Fibroblast of villous mesenchyme (primary cell): Measurements from ENCODE around the gene RASGRF1. TPM values are rescaled to one million over a fixed set of nuclear protein-coding genes. Genes with fewer than 3 reads are reported as not detected.

Experiments used
- DNase-seq: peaks from one replicate; pipeline ENCODE4 v3.0.0-alpha.2; 2010; ENCODE audit warnings: low read depth
- H3K4me3 ChIP-seq: 2 replicates; pipeline ENCODE4 v1.5.1; 2011; ENCODE audit warnings: low read depth, mild to moderate bottlenecking, low read length
- total RNA-seq: library from RNA; depleted of rRNA; stranded (reverse); fragments of >200 nt; gene quantifications from 2 replicates; pipeline ENCODE4 v1.2.3, GENCODE V29; 2012
- TF ChIP-seq, protein P1 (sequence below): IDR thresholded peaks from 2 replicates; pipeline ENCODE4 v1.5.1; 2012; ENCODE audit warnings: low read depth, mild to moderate bottlenecking, low read length; ENCODE audit not compliant: insufficient read depth

RASGRF1 gene
- total RNA-seq, 1 donor = 0.43 TPM

DNA sequence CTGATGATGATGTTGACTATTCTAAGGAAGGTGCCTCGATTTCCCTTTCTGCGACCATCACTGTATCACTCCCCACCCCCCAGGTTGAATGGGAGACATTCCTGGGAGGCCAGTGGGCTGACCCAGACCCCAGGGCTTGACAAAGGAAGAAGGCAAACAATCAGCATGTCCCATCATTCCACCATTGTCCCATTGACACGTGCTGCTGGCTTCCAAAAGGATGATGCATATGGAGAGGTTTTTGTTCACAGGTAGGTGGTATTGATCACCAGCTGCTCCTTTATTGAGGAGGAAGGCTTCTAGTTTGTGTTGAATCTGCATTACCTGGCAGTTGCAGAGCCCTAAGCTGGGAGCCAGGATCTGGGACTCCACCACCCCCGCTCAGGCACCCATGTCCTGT, 30.4 kb downstream of the RASGRF1 start:
- no peak overlapping the region for H3K4me3 ChIP-seq
- DNase-seq = no peak
- TF ChIP-seq, protein P1, sequence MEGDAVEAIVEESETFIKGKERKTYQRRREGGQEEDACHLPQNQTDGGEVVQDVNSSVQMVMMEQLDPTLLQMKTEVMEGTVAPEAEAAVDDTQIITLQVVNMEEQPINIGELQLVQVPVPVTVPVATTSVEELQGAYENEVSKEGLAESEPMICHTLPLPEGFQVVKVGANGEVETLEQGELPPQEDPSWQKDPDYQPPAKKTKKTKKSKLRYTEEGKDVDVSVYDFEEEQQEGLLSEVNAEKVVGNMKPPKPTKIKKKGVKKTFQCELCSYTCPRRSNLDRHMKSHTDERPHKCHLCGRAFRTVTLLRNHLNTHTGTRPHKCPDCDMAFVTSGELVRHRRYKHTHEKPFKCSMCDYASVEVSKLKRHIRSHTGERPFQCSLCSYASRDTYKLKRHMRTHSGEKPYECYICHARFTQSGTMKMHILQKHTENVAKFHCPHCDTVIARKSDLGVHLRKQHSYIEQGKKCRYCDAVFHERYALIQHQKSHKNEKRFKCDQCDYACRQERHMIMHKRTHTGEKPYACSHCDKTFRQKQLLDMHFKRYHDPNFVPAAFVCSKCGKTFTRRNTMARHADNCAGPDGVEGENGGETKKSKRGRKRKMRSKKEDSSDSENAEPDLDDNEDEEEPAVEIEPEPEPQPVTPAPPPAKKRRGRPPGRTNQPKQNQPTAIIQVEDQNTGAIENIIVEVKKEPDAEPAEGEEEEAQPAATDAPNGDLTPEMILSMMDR = no peak

DNA sequence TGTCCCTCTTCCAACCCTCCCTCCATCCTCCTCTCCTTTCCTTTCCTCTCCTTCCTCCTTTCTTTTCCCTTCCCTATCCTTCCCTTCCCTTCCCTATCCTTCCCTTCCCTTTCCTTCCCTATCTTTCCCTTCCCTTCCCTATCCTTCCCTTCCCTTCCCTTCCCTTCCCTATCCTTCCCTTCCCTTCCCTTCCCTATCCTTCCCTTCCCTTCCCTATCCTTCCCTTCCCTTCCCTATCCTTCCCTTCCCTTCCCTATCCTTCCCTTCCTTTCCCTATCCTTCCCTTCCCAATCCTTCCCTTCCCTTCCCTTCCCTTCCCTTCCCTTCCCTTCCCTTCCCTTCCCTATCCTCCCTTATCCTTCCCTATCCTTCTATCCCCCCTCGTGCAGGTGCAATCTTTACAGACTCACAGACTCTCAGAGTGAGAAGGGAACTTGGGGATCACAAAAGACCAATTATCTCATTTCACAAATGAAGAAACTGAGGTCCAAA, 31.5 kb downstream of the RASGRF1 start:
- TF ChIP-seq, protein P1 = no peak
- DNase-seq = no peak
- no peak overlapping the region for H3K4me3 ChIP-seq

DNA sequence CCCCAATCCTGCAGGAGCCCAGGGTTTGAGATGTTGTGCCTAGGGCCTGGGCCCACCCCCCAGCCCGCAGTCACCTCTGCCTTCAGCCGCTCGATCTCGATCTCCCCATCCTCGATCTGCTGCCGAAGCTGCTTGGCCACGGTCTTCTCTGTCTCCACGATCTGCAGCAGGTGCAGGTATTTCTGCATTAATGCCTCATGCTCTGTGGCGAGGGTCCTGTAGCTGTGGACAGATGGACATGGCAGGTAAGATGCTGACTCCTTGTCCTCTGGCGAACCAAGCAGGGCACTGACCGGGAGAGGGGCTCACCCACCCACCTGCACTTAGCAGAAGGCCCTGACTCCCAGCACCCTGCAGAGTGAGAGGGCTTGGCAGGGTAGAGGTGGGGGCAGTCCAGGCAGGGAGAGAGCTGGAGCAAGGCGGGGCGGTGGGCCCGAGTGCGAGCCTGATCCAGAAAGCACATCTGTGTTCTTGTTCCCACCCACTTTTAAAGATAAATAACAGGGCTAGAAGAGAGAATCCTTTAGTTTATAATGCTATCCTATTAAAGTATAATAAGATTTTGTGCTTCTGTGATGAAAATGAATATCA, 32.2 kb downstream of the RASGRF1 start:
- DNase-seq = no peak
- no peak overlapping the region for H3K4me3 ChIP-seq
- TF ChIP-seq, protein P1 = no peak

DNA sequence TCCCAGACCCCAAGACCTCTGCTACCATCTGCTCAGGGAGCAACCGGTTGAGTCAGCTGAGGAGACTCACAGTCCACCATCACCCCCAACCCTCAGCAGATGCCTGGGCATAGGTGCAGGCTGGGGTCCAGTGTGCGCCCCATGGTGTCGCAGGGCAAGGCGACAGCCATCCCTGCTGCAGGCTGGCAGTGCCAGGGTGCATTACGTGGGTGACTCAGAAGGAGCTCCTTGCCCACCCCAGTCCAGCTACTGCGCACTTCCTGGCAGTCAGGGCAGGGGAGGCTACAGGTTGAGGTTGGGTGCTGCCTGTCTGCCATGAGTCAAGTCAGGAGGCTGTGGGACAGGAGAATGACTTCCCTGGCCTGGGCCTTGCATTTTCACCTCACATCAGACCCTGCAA, 33.5 kb downstream of the RASGRF1 start:
- H3K4me3 ChIP-seq = no peak overlapping the region
- TF ChIP-seq, protein P1 = no peak
- DNase-seq = no peak

DNA sequence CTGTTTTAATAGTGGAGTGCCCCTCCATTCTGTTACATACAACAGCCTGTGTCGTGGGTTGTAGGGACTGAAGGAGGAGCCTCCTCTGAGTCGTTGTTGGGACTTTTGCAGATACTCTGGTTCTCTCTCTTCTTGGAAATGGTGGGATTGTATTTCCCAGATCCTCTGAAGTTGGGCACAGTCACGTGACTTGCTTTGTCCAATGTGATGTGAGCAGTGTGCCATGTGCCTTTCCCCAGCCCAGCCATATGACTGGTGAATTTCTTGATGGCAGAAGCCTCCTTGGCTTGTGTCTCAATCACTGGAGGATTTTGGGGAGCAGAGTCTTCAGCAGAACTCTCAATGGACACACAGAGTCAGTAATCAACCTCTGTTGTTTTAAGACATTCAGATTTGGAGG, 36.2 kb downstream of the RASGRF1 start:
- DNase-seq = no peak
- TF ChIP-seq, protein P1 = no peak
- H3K4me3 ChIP-seq = no peak overlapping the region

DNA sequence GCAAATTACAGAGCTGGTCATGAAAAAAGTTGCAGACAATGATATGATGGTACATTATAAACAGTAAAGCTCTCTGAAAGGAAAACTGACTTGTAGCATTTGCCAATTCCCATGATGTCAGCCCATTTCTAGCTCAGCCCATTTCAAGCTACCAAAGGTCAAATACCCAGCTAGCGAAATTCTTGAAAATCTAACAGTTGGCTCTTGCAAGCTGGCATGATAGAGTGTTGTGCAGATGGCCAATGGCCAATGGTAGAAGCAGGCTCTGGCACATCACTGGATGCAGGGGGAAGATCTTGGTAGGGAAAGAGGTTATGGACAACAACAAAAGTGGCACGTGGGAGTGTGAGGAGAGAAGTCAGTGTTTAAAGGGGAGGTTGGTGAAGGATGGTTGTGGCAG, 36.7 kb downstream of the RASGRF1 start:
- H3K4me3 ChIP-seq = no peak overlapping the region
- no peak for DNase-seq
- TF ChIP-seq, protein P1 = no peak
